Skin of body (tissue), 2 donors: Measurements from ENCODE around the gene METTL27. TPM values are rescaled to one million over a fixed set of nuclear protein-coding genes. Genes with fewer than 3 reads are reported as not detected.
A peak's percentile ranks its signal among the peaks of the same experiment; 100 is the strongest.
"Not testable (repeated sequence)": the region's sequence is repeated elsewhere in the genome, so short reads cannot be mapped to it uniquely, and the experiment has no call there.

Experiments used
- DNase-seq: peaks from one replicate; lab custom pipeline; 2025; lab: John Stamatoyannopoulos, UW
- total RNA-seq: library from RNA; depleted of rRNA; stranded (reverse); fragments of >200 nt; gene quantifications from one replicate; pipeline ENCODE4 v1.2.3, GENCODE V29; 2014

Gene METTL27
- total RNA-seq, 1 donor from 2014 or later: 3.2 TPM

DNA sequence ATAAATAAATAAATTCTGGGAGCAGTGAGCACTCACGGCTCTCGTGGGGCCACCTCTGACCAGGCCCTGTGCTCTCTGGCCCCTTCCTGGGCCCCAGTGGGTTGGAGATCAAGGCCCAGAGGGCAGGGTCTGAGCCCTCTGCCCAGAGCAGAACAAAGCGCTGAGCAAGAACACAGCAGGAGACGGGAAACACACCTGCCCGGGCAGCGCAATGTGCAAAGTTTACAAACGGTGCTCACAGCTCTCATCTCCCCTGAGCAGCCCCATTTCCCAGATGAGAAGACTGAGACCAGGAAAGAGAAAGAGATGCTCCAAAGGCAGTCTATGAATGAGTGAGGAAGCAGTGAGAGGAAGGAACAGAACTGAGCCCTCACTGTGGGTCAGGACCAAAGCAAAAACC is 3.0 kb downstream of the METTL27 start:
- DNase-seq: no peak

DNA sequence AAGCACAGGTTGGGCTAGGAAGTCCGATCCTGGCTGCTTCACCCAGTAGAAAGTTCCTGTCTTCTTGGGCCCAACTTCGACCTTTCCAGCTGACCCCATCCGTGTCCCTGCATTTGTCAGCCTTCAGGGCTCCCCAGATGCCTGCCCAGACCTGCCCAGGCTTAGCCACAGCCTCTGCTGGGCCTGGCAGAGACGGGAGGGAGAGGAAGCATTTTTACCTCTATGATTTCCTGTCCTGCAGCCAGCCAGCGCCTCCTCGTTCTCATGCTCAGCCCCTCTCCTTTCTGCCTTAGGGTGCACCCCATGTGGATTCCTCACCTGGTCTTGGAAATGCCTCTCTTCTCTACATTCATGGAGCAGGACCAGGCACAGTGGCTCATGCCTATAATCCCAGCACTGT is 3.7 kb downstream of the METTL27 start:
- no peak for DNase-seq

DNA sequence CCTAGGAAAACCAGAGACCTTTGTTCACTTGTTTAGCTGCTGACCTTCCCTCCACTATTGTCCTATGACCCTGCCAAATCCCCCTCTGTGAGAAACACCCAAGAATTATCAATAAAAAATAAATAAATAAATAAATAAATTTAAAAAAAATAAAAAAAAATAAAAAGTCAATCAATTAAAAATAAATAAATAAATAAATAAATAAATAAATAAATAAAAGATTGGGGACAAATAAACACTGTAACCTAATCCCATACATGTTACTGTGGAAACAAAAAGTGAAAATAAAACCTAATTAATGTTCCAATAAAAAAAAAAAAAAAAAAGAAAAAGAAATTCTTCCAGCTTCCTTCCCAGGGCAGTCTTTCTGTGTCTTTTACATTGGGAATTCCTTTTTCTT is 5.1 kb downstream of the METTL27 start:
- not testable (repeated sequence) for DNase-seq

DNA sequence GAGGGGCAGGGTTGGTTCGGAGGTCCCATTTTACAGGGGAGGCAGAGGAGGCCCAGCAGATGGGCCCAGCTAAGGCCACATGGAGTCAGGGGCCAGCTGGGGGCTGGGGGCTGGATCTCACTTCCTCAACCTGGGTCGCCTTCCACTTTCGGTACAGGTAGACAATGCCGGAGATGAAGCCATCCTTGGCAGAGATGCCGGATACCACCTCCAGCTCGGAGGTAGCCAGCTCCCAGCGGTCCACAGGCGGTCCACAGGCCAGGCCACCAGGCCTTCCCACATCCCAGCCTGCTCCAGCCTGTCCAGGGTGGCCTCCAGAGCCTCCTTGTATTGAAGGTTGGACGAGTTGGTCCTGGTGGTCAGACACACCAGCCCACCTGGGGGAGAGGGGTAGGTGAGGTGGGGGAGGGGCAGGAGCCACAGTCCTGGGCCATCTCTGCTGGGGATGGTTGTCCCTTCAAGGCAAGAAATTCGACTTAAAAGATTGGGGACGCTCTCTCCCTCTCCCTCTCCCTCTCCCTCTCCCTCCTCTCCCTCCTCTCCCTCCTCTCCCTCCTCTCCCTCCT is 7.6 kb downstream of the METTL27 start:
- no peak for DNase-seq

DNA sequence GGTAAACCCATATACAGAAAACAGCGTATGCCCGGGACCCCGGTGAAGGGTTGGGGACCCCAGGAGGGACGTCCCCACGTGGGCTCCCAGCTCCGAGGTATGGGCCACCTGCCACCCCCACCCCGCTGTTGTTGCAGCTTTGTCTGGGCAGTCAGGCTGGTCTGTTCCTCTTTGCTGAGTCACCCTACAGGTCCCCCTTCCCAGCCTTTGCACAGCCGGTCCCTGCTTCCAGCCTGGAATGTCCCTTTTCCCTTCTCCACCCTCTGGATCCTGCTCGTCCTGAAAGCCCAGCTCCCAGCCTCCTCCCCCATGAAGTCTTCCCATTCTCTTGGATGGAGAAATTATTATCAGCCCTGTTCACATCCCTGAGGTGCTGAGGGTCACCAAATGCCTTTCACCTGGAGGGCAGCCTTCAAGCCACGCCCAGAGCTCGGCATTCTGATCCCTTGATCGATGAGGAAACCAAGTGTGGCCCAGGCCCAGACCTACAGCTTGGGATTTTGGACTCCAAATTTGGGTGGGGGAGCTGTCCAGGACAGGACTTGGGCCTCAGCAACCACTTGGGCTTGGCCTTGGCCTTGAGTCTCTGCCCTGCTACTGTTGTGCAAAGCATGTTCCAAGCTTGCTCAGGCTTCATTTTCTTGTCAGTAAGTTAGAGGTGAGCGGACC is 8.9 kb downstream of the METTL27 start:
- DNase-seq: no peak

DNA sequence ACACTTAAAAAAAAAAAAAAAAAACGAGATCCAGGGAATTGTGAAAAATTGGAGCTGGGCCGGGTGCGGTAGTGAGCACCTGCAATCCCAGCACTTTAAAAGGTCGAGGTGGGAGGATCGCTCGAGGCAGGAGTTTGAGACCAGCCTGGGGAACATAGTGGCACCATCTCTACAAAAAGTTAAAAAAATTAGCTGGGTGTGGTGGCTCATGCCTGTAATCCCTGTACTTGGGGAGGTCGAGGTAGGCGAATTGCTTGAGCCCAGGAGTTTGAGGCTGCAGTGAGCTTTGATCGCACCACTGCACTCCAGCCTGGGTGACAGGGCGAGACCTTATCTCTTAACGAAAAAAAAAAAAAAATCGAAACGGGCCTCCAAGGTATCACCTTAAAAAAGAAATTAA is 9.5 kb downstream of the METTL27 start:
- DNase-seq: no peak

DNA sequence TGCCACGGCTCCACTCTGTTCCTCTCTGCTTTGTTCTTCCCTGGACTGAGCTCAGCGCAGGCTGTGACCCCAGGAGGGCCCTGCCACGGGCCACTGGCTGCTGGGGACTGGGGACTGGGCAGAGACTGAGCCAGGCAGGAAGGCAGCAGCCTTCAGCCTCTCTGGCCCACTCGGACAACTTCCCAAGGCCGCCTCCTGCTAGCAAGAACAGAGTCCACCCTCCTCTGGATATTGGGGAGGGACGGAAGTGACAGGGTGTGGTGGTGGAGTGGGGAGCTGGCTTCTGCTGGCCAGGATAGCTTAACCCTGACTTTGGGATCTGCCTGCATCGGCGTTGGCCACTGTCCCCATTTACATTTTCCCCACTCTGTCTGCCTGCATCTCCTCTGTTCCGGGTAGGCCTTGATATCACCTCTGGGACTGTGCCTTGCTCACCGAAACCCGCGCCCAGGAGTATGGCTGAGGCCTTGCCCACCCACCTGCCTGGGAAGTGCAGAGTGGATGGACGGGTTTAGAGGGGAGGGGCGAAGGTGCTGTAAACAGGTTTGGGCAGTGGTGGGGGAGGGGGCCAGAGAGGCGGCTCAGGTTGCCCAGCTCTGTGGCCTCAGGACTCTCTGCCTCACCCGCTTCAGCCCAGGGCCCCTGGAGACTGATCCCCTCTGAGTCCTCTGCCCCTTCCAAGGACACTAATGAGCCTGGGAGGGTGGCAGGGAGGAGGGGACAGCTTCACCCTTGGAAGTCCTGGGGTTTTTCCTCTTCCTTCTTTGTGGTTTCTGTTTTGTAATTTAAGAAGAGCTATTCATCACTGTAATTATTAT is 10.3 kb downstream of the METTL27 start:
- peak; percentile 11 for DNase-seq

DNA sequence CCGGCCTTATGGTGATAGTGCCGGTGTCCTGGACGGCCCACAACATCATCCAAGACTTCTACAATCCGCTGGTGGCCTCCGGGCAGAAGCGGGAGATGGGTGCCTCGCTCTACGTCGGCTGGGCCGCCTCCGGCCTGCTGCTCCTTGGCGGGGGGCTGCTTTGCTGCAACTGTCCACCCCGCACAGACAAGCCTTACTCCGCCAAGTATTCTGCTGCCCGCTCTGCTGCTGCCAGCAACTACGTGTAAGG is 10.8 kb downstream of the METTL27 start:
- DNase-seq: no peak

DNA sequence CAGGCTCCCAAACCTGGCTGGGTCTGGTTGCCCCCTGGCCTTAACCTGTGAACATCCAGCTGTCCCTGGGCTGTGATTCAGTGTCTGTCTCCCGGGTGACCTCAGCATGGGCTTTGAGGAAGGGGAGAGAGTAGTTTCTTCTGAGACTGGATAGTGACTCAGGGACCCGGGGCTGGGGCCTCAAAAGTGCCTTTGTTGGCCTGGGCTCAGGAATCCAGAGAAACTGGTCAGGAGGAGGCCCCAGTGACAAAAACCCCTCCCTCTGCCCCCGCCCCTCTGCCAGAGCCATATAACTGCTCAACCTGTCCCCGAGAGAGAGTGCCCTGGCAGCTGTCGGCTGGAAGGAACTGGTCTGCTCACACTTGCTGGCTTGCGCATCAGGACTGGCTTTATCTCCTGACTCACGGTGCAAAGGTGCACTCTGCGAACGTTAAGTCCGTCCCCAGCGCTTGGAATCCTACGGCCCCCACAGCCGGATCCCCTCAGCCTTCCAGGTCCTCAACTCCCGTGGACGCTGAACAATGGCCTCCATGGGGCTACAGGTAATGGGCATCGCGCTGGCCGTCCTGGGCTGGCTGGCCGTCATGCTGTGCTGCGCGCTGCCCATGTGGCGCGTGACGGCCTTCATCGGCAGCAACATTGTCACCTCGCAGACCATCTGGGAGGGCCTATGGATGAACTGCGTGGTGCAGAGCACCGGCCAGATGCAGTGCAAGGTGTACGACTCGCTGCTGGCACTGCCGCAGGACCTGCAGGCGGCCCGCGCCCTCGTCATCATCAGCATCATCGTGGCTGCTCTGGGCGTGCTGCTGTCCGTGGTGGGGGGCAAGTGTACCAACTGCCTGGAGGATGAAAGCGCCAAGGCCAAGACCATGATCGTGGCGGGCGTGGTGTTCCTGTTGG is 11.4 kb downstream of the METTL27 start, which contains the start of gene CLDN4:
Gene CLDN4 (plus strand): TSS at position 316 of the 903 bp plus-strand sequence. CDS start 206 bp downstream, at position 522.
- DNase-seq: no peak

DNA sequence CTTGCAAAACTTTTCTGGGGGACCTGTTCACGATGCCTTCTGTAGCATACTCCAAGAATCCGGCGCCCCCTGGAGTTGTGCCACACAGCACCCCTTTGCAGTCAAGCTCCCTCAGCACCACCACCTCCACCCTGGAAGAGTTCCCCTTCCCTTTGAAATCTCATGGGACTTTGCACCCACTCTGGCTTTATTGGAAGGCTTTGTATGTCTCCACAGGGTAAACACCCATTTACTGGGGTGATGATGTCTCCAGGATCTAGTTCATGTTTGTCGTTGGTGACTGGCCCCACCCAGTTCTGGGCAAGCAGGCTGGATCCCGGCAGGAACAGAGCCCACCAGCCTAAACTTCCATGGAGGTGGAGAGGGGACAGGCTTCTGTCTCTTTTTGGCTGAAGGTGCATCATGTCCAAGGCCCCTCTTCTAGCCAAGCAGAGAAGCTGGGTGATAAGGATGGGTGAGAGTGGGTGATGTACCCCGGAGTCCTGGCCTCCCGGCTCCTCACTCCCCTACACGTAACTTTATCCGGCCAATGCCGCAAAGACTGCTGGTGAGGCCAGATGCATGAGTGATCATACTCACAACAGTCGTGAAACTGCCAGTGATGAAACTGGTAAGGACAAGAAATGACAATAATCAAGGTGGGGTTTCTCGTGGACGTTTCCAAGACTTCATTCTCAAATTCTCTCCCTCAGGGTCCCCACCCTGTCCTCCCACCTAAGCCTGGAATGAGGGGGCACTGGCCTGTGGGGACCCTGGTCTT is 12.2 kb downstream of the METTL27 start:
- no peak for DNase-seq

DNA sequence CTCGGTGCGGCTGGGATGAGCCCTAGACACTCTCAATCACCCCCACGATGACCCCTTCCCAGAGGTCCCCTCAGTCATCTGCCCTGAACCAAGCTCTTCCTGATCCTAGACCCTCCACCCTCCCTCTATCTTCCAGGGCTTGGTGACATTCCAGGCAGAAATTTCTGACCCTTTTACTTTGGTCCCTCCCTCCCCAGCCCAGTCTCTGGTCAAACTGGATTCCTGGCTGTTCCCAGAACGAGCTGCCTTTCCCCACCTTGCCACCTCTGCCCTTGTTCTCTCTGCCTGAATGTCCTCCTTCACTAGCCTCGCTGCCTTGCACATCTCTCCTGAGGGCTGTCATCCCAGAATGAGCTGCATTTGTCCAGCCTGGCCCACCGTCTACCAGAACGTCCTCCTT is 12.8 kb downstream of the METTL27 start:
- DNase-seq: no peak

DNA sequence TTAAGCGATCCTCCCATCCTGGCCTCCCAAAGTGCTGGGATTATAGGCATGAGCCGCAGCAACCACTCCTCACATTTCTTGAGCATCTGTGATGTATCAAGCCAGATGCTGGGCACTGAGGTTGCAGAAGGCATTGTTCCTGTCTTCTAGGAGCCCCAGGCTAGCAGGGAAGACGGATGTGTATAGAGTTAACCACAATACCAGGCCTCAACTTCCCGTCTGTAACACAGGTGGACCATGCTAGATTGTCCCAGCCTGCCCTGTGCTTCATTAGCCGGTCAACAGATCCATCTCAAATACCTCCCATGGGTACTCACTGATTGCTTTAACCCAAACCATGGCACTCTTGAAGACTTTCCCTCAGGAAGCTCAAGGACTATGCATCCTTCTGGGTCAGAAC is 13.3 kb downstream of the METTL27 start:
- DNase-seq: no peak

DNA sequence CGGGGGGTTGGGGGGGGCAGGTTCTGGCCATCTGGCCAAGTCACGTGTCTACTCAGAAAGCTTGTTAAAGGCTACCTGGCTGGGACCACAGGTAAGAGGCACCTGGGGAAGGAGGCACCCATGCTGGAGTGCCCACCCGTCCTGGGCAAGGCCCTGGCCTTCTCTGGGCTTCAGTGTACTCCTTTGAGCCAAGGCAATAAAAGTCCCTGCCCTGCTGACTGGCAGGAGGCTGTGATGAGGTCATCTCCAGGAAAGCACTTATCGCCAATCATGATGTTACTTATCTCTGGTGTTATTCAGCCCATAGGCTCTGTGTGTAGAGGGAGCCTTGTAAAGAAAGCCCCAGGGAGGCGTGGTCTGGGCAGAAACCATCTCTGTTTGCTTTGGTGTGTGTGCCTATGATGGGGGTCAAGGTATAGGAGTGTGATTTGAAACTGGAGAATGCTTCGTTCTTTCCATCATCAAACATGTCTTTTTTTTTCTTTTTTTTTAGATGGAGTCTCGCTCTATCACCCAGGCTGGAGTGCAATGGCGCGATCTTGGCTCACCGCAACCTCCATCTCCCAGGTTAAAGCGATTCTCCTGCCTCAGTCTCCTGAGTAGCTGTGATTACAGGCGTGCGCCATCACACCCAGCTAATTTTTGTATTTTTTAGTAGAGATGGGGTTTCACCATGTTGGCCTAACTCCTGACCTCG is 14.1 kb downstream of the METTL27 start:
- DNase-seq: no peak

DNA sequence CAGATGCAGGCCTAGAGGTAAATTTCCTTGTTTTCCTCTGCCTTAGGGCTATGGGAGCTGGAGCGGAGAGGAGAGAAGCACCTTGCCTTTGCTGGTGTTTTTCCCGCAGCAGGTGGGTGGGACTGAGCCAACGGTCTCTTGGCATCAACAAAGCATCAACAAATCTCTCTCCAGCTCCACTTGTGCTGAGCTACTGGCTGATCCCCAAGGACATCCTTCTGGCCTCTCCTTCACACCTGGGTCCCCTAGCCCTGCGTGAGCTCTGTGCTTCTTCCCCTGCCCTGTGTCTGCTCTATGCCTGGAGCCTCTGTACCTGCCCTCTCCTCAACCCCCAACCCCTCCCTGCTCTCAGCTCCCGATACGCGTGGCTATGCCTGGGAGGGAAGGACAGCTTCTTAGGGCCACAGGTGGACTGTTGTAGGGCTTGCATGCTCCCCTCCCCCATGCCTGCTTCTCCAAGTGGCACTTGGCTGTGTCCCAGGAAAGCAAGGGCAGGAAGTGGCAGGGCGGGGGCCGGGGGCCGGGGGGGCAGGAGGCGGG is 14.7 kb downstream of the METTL27 start:
- no peak for DNase-seq

DNA sequence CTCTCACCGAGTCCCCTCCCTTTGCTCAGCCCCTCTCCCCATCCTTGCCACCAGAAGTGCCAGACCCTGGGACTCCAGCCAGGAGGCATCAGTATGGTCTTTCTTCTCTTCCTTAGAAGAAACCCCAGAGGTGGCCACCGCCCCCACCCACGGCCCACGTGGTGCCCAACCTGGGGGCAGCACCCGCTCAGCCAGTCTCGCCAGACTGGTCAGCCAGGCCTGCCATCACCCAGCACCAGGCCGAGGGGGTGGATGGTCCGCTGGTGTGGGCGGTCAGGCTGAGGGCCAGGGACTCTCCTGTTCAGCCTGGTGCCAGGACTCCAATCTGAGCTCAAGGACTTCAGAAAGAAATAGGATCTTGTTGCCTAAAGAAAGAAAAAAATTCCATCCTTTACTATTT is 17.3 kb downstream of the METTL27 start:
- no peak for DNase-seq

DNA sequence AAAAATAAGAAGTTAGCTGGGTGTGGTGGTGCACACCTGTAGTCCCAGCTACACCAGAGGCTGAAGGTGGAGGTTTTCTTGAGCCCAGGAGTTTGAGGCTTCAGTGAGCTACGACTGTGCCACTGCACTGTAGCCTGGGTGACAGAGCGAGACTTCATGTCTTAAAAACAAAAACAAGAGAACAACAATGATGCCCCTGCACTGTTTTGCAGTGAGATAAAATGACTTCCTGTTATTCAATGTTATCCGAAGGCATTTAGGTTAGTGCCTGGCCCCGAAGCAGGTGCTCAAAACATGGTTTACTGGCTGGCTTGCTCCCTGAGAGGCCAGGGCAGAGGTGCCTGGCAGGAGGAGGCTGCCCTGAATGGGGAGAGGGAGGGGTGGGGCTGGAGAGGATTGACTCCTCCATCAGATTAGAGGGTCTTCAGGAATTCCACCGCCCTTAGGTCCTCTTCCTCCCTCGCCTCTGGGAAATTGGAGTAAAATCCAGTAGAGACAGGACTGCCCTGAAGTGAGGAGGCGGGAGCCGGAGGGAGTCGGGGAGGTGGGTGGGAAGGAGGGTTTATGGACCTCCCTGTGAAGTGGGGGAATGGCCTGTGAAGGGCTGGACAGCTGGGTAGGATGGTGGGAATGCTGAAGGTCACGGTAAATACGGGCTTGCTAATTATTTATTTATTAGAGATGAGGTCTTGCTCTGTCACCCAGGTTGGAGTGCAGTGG is 18.3 kb downstream of the METTL27 start:
- DNase-seq: no peak

DNA sequence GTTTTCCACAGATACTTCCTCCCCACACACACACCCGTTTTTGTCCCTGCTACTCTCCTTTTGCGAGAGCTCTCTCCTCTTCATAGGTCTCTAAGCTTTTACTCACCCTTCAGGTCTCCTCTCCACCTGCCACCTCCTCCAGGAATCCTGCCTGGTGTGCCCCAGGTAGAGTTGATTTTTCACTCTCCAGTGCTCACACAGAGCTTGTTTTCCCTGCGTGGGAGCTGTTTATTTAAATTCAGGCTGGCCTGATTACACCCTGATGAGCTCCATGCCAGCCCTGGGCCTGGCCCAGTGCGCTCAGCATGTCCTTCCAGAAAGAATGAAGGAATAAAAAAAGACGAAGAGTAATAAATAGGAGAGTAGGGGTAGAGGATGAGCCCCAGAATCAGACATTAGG is 19.1 kb downstream of the METTL27 start:
- no peak for DNase-seq

DNA sequence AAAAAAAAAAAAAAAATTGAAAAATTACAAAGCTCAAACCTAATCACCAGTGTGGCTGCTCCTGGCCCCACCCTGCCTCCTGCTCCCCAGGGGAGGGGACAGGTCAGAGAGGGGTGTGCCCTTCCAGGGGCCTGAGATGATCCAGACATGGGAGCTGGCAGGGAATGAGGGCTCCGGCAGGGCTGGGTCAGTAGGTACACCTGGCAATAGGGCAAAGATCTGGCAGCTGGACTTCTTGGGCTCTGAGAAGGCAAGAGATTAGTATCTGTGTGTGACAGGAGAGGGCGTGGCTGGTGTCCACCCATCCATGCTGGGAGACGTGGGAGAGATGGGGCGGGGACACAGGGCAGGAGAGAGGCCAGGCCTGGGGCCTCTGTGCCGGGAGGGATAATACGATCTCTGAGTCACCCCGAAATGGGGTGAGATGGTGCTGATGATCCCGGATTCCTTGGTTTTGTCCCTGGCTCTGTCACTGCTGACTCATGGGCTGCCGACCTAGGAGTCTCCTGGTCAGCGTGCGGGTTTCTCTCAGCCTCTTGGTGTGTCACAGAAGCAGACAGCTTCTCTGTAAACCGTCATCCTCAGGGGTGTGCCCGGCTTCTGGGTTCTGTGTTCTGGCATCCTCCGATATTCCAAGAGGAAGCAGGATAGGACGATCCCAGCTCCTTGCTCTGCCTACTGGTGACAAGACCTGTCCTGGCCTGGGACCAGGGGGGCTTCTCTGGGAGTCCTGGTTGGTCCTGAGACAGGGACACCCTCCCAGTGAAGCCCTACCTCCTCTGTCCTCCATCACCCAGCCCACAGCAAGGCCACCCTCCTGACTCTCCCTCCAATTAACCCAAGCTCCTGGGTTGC is 19.8 kb downstream of the METTL27 start:
- no peak for DNase-seq
